ENCODE data around the gene OR2B2. TPM values are rescaled to one million over a fixed set of nuclear protein-coding genes. Genes with fewer than 3 reads are reported as not detected.

The OR2B2 gene
- total RNA-seq, 1 experiment from 2014 or later = not detected

- no peak for ATAC-seq
Measured at GRCh38 chr6:27957516-27957915, 45.3 kb upstream of the OR2B2 start.

GRCh38 chr6:27956941-27957340 lies 44.7 kb upstream of the OR2B2 start, which contains the start of gene OR2B6:
Gene OR2B6 (plus strand): TSS chr6:27957241. CDS start chr6:27957241, 0 bp downstream.
- Mint-ChIP-seq H3K27me3 (ENCODE audit: low read depth) (no peaks in the 10 kb centered on the region), H3K9me3 (no peaks in the 10 kb centered on the region), H3K4me1 (0 out of 2 replicates have a peak, but pooled peaks cover 5% of the 10 kb centered on the region), H3K36me3 (no peaks in the 10 kb centered on the region), H3K4me3 (no peak within 1 kb of the TSS), H3K27ac (no peak within 1 kb of the TSS)
- no peak for ATAC-seq
- no peak for DNase-seq (ENCODE audit: low spot score)
- CTCF ChIA-PET = no interaction called here
- no peak for TF ChIP-seq MXD4 (CRISPR knock-in tag; IDR thresholded peaks at IDR 0.05; ENCODE audit: borderline replicate concordance)
- no peak for TF ChIP-seq JAZF1 (CRISPR knock-in tag; IDR thresholded peaks at IDR 0.05)
- TF ChIP-seq ZNF532 (CRISPR knock-in tag; IDR thresholded peaks at IDR 0.05; ENCODE audit: borderline replicate concordance) = no peak
- TF ChIP-seq ATF6 (CRISPR knock-in tag; IDR thresholded peaks at IDR 0.05) = no peak
- POLR2A ChIA-PET = no interaction called here

More at GRCh38 chr6:27957516-27957915, 45.3 kb upstream of the OR2B2 start:
- Mint-ChIP-seq H3K9me3 (no peaks in the 10 kb centered on the region), H3K27ac (no peak overlapping the region), H3K27me3 (ENCODE audit: low read depth) (no peaks in the 10 kb centered on the region), H3K4me3 (no peak overlapping the region), H3K4me1 (0 out of 2 replicates have a peak, but pooled peaks cover 5% of the 10 kb centered on the region), H3K36me3 (no peaks in the 10 kb centered on the region)
- TF ChIP-seq ZNF219 (CRISPR knock-in tag; IDR thresholded peaks at IDR 0.05; ENCODE audit: borderline replicate concordance) (no peak), MXD4 (CRISPR knock-in tag; IDR thresholded peaks at IDR 0.05; ENCODE audit: borderline replicate concordance) (no peak), ZNF232 (CRISPR knock-in tag; IDR thresholded peaks at IDR 0.05) (no peak), ZNF671 (CRISPR knock-in tag; IDR thresholded peaks at IDR 0.05) (no peak), NFATC4 (CRISPR knock-in tag; IDR thresholded peaks at IDR 0.05) (no peak), ATF2 (CRISPR knock-in tag; IDR thresholded peaks at IDR 0.05; ENCODE audit: borderline replicate concordance, low read depth) (no peak), JUN (CRISPR knock-in tag; IDR thresholded peaks at IDR 0.05) (no peak), CBFB (CRISPR knock-in tag; IDR thresholded peaks at IDR 0.05; ENCODE audit: low read depth) (no peak)
- CTCF ChIA-PET = interaction anchor here (0.6 to 1.3 kb wide), 2 partner anchors 284 to 399 kb away, joined by 3 to 4 read pairs; no protein-coding TSS in a partner anchor
- no peak for DNase-seq (ENCODE audit: low spot score)
- POLR2A ChIA-PET = no interaction called here

GRCh38 chr6:27951040-27951439 lies 38.8 kb upstream of the OR2B2 start:
- Mint-ChIP-seq H3K4me3 (no peak overlapping the region), H3K4me1 (no peaks in the 10 kb centered on the region), H3K27ac (no peak overlapping the region), H3K27me3 (ENCODE audit: low read depth) (no peaks in the 10 kb centered on the region), H3K36me3 (no peaks in the 10 kb centered on the region), H3K9me3 (peaks cover 18% of the 10 kb centered on the region)
- DNase-seq (ENCODE audit: low spot score) (no peak), ATAC-seq (no peak)
- ChIA-PET POLR2A (no interaction called here), CTCF (no interaction called here)
- no peak for TF ChIP-seq ZNF281 (CRISPR knock-in tag; IDR thresholded peaks at IDR 0.05)
- TF ChIP-seq HMGXB4 (CRISPR knock-in tag; IDR thresholded peaks at IDR 0.05) = no peak
- no peak for TF ChIP-seq ZNF232 (CRISPR knock-in tag; IDR thresholded peaks at IDR 0.05)
- TF ChIP-seq ZNF423 (CRISPR knock-in tag; IDR thresholded peaks at IDR 0.05) = no peak
- TF ChIP-seq ATF2 (CRISPR knock-in tag; IDR thresholded peaks at IDR 0.05; ENCODE audit: borderline replicate concordance, low read depth) = no peak

Data from WTC11 (cell line).